H1 (cell line): Measurements from ENCODE around the gene SH3PXD2A. TPM values are rescaled to one million over a fixed set of nuclear protein-coding genes. Genes with fewer than 3 reads are reported as not detected.

ENCODE experiments used
- CTCF ChIA-PET: fragments of 300-600 bp; sonication (Branson Sonifier 250); formaldehyde crosslinking; loops from one replicate; lab custom pipeline; 2021; ENCODE audit not compliant: partially characterized antibody; lab: Charles Lee
- POLR2A ChIA-PET: fragments of 300-600 bp; sonication (Branson Sonifier 250); formaldehyde crosslinking; loops from one replicate; lab custom pipeline; 2021; ENCODE audit warnings: inconsistent platforms; ENCODE audit not compliant: partially characterized antibody; lab: Charles Lee
- DNase-seq, 2 experiments: peaks; one replicate each; pipeline versions ENCODE4 v3.0.0 to v3.0.0-alpha.2; 2010 to 2022; ENCODE audit warnings: low spot score in 2 of 2, low read depth in 1 of 2, mixed read lengths in 1 of 2
- FAIRE-seq: peaks from 2 replicates; lab custom pipeline; 2011; peaks lifted over from hg19 to GRCh38; lab: Jason Lieb, UNC
- H2AFZ ChIP-seq: 2 replicates; pipeline ENCODE4 v1.8.1; 2012; ENCODE audit warnings: low read length, inconsistent platforms
- H2AK5ac ChIP-seq: 2 replicates; pipeline ENCODE4 v1.6.1; 2013; ENCODE audit warnings: low read depth, low read length
- H2BK120ac ChIP-seq: replicated peaks from 2 replicates; pipeline ENCODE3; 2013; ENCODE audit warnings: low read depth, low read length, inconsistent platforms
- H2BK12ac ChIP-seq: 2 replicates; pipeline ENCODE4 v1.6.1; 2013; ENCODE audit warnings: low read depth, low read length
- H2BK15ac ChIP-seq: 2 replicates; pipeline ENCODE4 v1.6.1; 2013; ENCODE audit warnings: low read length
- H2BK20ac ChIP-seq: 2 replicates; pipeline ENCODE4 v1.6.1; 2013; ENCODE audit warnings: low read length
- H2BK5ac ChIP-seq: 2 replicates; pipeline ENCODE4 v1.6.1; 2013; ENCODE audit warnings: low read depth, low read length
- H3K14ac ChIP-seq: 2 replicates; pipeline ENCODE4 v1.6.1; 2013; ENCODE audit warnings: inconsistent platforms; ENCODE audit not compliant: insufficient read length
- H3K18ac ChIP-seq: 2 replicates; pipeline ENCODE4 v1.6.1; 2013; ENCODE audit warnings: low read length; ENCODE audit errors: extremely low read depth
- H3K23ac ChIP-seq: 2 replicates; pipeline ENCODE4 v1.6.1; 2013; ENCODE audit warnings: inconsistent platforms; ENCODE audit not compliant: insufficient read length
- H3K23me2 ChIP-seq: 2 replicates; pipeline ENCODE4 v1.6.1; 2013; ENCODE audit warnings: low read depth, low read length
- H3K27ac ChIP-seq: 2 replicates; pipeline ENCODE4 v1.6.1; 2011; ENCODE audit warnings: low read depth, low read length, inconsistent platforms
- H3K27me3 ChIP-seq, 4 experiments: replicated peaks in 1 of 4; 1 replicate in 1 of 4; 2 replicates in 3 of 4; pipeline versions ENCODE4 v1.6.1 to v1.8.1; 2011 to 2013; ENCODE audit warnings: low read length in 3 of 4, mild to moderate bottlenecking in 3 of 4, inconsistent platforms in 2 of 4, mixed read lengths in 2 of 4, moderate library complexity in 1 of 4; ENCODE audit not compliant: control insufficient read depth in 3 of 4, insufficient read depth in 3 of 4; ENCODE audit errors: extremely low read depth in 1 of 4
- H3K36me3 ChIP-seq, 4 experiments: 2 replicates each; pipeline versions ENCODE4 v1.6.1 to v1.8.1; 2011 to 2013; ENCODE audit warnings: mild to moderate bottlenecking in 4 of 4, low read length in 3 of 4, moderate library complexity in 2 of 4, control low read depth in 1 of 4, inconsistent platforms in 1 of 4; ENCODE audit not compliant: insufficient read depth in 4 of 4, control insufficient read depth in 2 of 4
- H3K4ac ChIP-seq: replicated peaks from 2 replicates; pipeline ENCODE3; 2013; ENCODE audit warnings: low read length, low read depth, mixed read lengths, inconsistent platforms; ENCODE audit not compliant: insufficient read length
- H3K4me1 ChIP-seq, 4 experiments: replicated peaks in 1 of 4; 1 replicate in 1 of 4; 2 replicates in 3 of 4; pipeline versions ENCODE4 v1.6.1 to v1.8.1; 2011 to 2013; ENCODE audit warnings: low read length in 3 of 4, inconsistent platforms in 2 of 4, mixed read lengths in 1 of 4; ENCODE audit not compliant: insufficient read depth in 4 of 4, control insufficient read depth in 3 of 4
- H3K4me2 ChIP-seq, 2 experiments: 2 replicates each; pipeline versions ENCODE4 v1.6.1 to v1.8.1; 2011 to 2013; ENCODE audit warnings: low read depth in 2 of 2, low read length in 2 of 2, control low read depth in 1 of 2, inconsistent platforms in 1 of 2, mild to moderate bottlenecking in 1 of 2; ENCODE audit not compliant: insufficient read depth in 1 of 2
- H3K4me3 ChIP-seq, 4 experiments: fragments of 200-600, 300-600 bp in 1 of 4; sonication (generic), shearing (Covaris generic), sonication (Bioruptor Twin) in 1 of 4; 2 replicates each; pipeline versions ENCODE4 v1.5.1 to v1.8.1; 2011 to 2016; ENCODE audit warnings: low read length in 4 of 4, low read depth in 3 of 4, control low read depth in 2 of 4, inconsistent platforms in 2 of 4, mild to moderate bottlenecking in 2 of 4, mixed read lengths in 1 of 4, moderate library complexity in 1 of 4; ENCODE audit not compliant: insufficient read depth in 2 of 4; ENCODE audit errors: extremely low read depth in 1 of 4
- H3K56ac ChIP-seq: replicated peaks from 2 replicates; pipeline ENCODE3; 2013; ENCODE audit warnings: low read depth, mild to moderate bottlenecking, mixed read lengths, low read length, inconsistent platforms; ENCODE audit not compliant: insufficient read length
- H3K79me1 ChIP-seq: 2 replicates; pipeline ENCODE4 v1.6.1; 2013; ENCODE audit warnings: low read depth, low read length, control low read depth
- H3K79me2 ChIP-seq, 2 experiments: 2 replicates each; pipeline versions ENCODE4 v1.6.1 to v1.8.1; 2012 to 2013; ENCODE audit warnings: low read length in 2 of 2, mild to moderate bottlenecking in 2 of 2, inconsistent platforms in 1 of 2; ENCODE audit not compliant: insufficient read depth in 2 of 2, control insufficient read depth in 1 of 2
- H3K9ac ChIP-seq, 4 experiments: replicated peaks in 1 of 4; 1 replicate in 1 of 4; 2 replicates in 3 of 4; pipeline versions ENCODE4 v1.6.1 to v1.8.1; 2011 to 2013; ENCODE audit warnings: low read depth in 3 of 4, low read length in 3 of 4, control low read depth in 2 of 4, mild to moderate bottlenecking in 2 of 4, moderate library complexity in 2 of 4, inconsistent platforms in 1 of 4; ENCODE audit errors: extremely low read depth in 1 of 4
- H3K9me3 ChIP-seq, 2 experiments: 2 replicates each; pipeline versions ENCODE4 v1.6.1 to v1.8.1; 2012 to 2013; ENCODE audit warnings: mild to moderate bottlenecking in 2 of 2, moderate library complexity in 2 of 2, control low read depth in 1 of 2, inconsistent platforms in 1 of 2, low read depth in 1 of 2, low read length in 1 of 2, mixed read lengths in 1 of 2; ENCODE audit not compliant: insufficient read depth in 2 of 2
- H4K20me1 ChIP-seq, 2 experiments: replicated peaks in 1 of 2; 2 replicates each; pipeline versions ENCODE3 to v1.8.1; 2011 to 2013; ENCODE audit warnings: inconsistent platforms in 2 of 2, low read length in 2 of 2, mild to moderate bottlenecking in 1 of 2; ENCODE audit not compliant: insufficient read depth in 2 of 2, control insufficient read depth in 1 of 2
- H4K5ac ChIP-seq: 2 replicates; pipeline ENCODE4 v1.6.1; 2013; ENCODE audit warnings: low read length, low read depth, mixed read lengths, inconsistent platforms; ENCODE audit not compliant: insufficient read length
- H4K8ac ChIP-seq: 2 replicates; pipeline ENCODE4 v1.8.0; 2013; ENCODE audit warnings: mild to moderate bottlenecking, moderate library complexity, low read length, inconsistent platforms; ENCODE audit not compliant: insufficient read depth; ENCODE audit errors: extremely low read depth
- H4K91ac ChIP-seq: replicated peaks from 2 replicates; pipeline ENCODE3; 2013; ENCODE audit warnings: low read length, mixed read lengths, inconsistent platforms; ENCODE audit not compliant: insufficient read length
- ASH2L ChIP-seq: fragments of 200-600, 300-600 bp; sonication (generic); IDR thresholded peaks from one replicate; pipeline ENCODE4 v1.7.1; 2017; ENCODE audit warnings: low read length
- HDAC2 ChIP-seq, 2 experiments: fragments of 300-600 bp in 1 of 2; sonication (generic) in 1 of 2; IDR thresholded peaks; 2 replicates each; pipeline ENCODE4 v1.6.1; 2011 to 2012; ENCODE audit warnings: low read depth in 2 of 2, low read length in 2 of 2, mild to moderate bottlenecking in 2 of 2, moderate library complexity in 2 of 2, borderline replicate concordance in 1 of 2, inconsistent platforms in 1 of 2
- KDM4A ChIP-seq: IDR thresholded peaks from one replicate; pipeline ENCODE4 v1.7.1; 2012; ENCODE audit warnings: low read depth, mild to moderate bottlenecking, moderate library complexity, low read length, inconsistent platforms; ENCODE audit not compliant: severe bottlenecking
- KDM5A ChIP-seq: fragments of 200-600 bp; IDR thresholded peaks from 2 replicates; pipeline ENCODE4 v1.7.1; 2012; ENCODE audit warnings: mild to moderate bottlenecking, low read length, inconsistent platforms, mixed read lengths
- MAFK ChIP-seq: IDR thresholded peaks from 2 replicates; pipeline ENCODE4 v1.6.1; 2012; ENCODE audit warnings: low read depth, mild to moderate bottlenecking, improper control_type of control experiment, low read length
- POLR2AphosphoS5 ChIP-seq: IDR thresholded peaks from 2 replicates; pipeline ENCODE4 v1.6.1; 2011; ENCODE audit warnings: low read depth, low read length
- RNF2 ChIP-seq: fragments of 200-900, 300-1000 bp; sonication (generic); IDR thresholded peaks from 2 replicates; pipeline ENCODE4 v1.7.1; 2016; ENCODE audit warnings: borderline replicate concordance, low read depth, mild to moderate bottlenecking, antibody characterized with exemption, low read length; ENCODE audit not compliant: poor library complexity, severe bottlenecking; ENCODE audit errors: missing control alignments
- TBP ChIP-seq: IDR thresholded peaks from 2 replicates; pipeline ENCODE4 v1.6.1; 2011; ENCODE audit warnings: low read depth, low read length, improper control_type of control experiment
- WGBS, 2 experiments: shearing (Covaris generic) in 1 of 2; methylation state at CpG; one replicate each; pipeline versions ENCODE4 v1.1.6 to v1.1.7; 2013 to 2015; ENCODE audit warnings: low lambda C conversion rate in 2 of 2, mixed read lengths in 2 of 2, inconsistent platforms in 1 of 2, low coverage in 1 of 2, missing lambda C conversion rate in 1 of 2; ENCODE audit not compliant: insufficient replicate concordance in 2 of 2, insufficient coverage in 1 of 2, insufficient read length in 1 of 2; ENCODE audit errors: extremely low coverage in 1 of 2, missing lambda C conversion rate in 1 of 2; 5-methylcytosine and 5-hydroxymethylcytosine counted together
- polyA plus RNA-seq, 7 experiments: library from polyadenylated mRNA; depleted of rRNA in 3 of 7; stranded (reverse) in 5 of 7; unstranded in 2 of 7; fragments of >200 nt in 5 of 7; fragments of 200-250 nt in 2 of 7; gene quantifications; 1 replicate in 5 of 7; 2 replicates in 1 of 7; 4 replicates in 1 of 7; pipeline versions ENCODE4 v1.2.1 to v1.2.3, GENCODE V29; 2011 to 2013; ENCODE audit warnings: missing spikeins in 2 of 7, mixed read lengths in 2 of 7
- total RNA-seq: library from RNA; stranded (reverse); fragmentation: NEBNext Ultra II Directional; extraction: Animal tissue kit (Norgen Biotek cat#: 25700); gene quantifications from 2 replicates; pipeline ENCODE4 v1.2.1, GENCODE V29; 2021
- TF ChIP-seq, protein P1 (sequence below), 3 experiments: IDR thresholded peaks; 1 replicate in 2 of 3; 2 replicates in 1 of 3; pipeline versions ENCODE4 v1.5.1 to v1.6.1; 2011; ENCODE audit warnings: low read length in 3 of 3, mild to moderate bottlenecking in 3 of 3, inconsistent platforms in 2 of 3, low read depth in 1 of 3, moderate library complexity in 1 of 3; ENCODE audit not compliant: insufficient read depth in 1 of 3; ENCODE audit errors: control extremely low read depth in 1 of 3
- TF ChIP-seq, protein P2 (sequence below): IDR thresholded peaks from 2 replicates; pipeline ENCODE4 v1.6.1; 2012; ENCODE audit warnings: inconsistent platforms

Gene SH3PXD2A
- total and polyA plus RNA-seq, 2 of the 8 experiments (the other 6 are each of a cell fraction or from before 2014, with no cell fraction given), result 5.4 to 16.3 TPM

DNA sequence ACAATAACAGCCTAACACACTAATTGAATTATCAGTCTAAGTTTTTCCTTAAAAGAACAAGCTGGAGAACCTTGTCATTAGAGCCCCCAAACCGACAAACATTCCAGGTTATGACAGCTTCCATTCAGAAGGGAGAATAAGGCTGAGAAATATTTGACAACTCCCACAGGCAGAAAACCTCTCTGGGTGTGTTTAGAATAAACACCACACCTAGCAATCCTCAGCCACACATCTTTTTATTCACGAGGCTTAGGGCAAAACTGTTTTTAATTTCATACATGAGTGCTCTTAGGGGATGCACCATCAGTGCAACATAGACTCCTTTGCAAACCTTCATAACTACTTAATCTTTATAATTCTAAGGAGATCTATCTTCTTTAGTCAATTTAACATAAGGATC, 38.4 kb upstream of the SH3PXD2A start:
- Histone ChIP-seq H2AK5ac (no peak overlapping the region), H3K23ac (no peak overlapping the region), H3K9me3 (no peaks in the 10 kb centered on the region), H3K14ac (no peak overlapping the region), H2BK12ac (no peak overlapping the region), H2BK15ac (no peak overlapping the region), H2BK20ac (no peak overlapping the region), H3K4me2 (no peak overlapping the region), H3K79me2 (no peaks in the 10 kb centered on the region), H4K20me1 (no peaks in the 10 kb centered on the region), H3K27me3 (no peaks in the 10 kb centered on the region), H4K5ac (no peak overlapping the region), H3K4me3 (no peak overlapping the region), H3K18ac (no peak overlapping the region), H3K36me3 (peaks cover 0 to 2% (median 0%) of the 10 kb centered on the region in 4 experiments; a peak in 3 of 8 replicates), H2BK120ac (no peak overlapping the region), H4K91ac (no peak overlapping the region), H3K56ac (no peak overlapping the region), H3K23me2 (no peaks in the 10 kb centered on the region), H4K8ac (no peak overlapping the region), H3K4me1 (no peaks in the 10 kb centered on the region; a peak in 1 of 7 replicates), H2AFZ (no peak overlapping the region), H3K4ac (no peak overlapping the region), H2BK5ac (no peak overlapping the region), H3K79me1 (no peaks in the 10 kb centered on the region), H3K9ac (no peak overlapping the region), H3K27ac (no peak overlapping the region)
- CTCF ChIA-PET, result interaction anchor here (0.9 to 1.8 kb wide), 5 partner anchors 9 to 182 kb away, joined by 3 to 7 read pairs (median 5); no protein-coding TSS in a partner anchor
- no peak for DNase-seq
- POLR2A ChIA-PET, result no interaction called here
- 84% methylated on average over 2 of the region's 2 CpGs; no CpG with 5 or more reads in 1 of the 2 experiments for WGBS, 2 experiments
- no peak for FAIRE-seq
- TF ChIP-seq, protein P1, sequence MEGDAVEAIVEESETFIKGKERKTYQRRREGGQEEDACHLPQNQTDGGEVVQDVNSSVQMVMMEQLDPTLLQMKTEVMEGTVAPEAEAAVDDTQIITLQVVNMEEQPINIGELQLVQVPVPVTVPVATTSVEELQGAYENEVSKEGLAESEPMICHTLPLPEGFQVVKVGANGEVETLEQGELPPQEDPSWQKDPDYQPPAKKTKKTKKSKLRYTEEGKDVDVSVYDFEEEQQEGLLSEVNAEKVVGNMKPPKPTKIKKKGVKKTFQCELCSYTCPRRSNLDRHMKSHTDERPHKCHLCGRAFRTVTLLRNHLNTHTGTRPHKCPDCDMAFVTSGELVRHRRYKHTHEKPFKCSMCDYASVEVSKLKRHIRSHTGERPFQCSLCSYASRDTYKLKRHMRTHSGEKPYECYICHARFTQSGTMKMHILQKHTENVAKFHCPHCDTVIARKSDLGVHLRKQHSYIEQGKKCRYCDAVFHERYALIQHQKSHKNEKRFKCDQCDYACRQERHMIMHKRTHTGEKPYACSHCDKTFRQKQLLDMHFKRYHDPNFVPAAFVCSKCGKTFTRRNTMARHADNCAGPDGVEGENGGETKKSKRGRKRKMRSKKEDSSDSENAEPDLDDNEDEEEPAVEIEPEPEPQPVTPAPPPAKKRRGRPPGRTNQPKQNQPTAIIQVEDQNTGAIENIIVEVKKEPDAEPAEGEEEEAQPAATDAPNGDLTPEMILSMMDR (IDR thresholded peaks at IDR 0.05; ENCODE audit: control extremely low read depth in 1 of 3, insufficient read depth in 1 of 3, low read depth in 1 of 3, low read length in 3 of 3), result no peak
- TF ChIP-seq MAFK (no peak), KDM4A (no peak), HDAC2 (IDR thresholded peaks at IDR 0.05; ENCODE audit: borderline replicate concordance in 1 of 2, low read depth in 2 of 2, low read length in 2 of 2) (no peak), TBP (no peak), RNF2 (no peak), KDM5A (no peak), POLR2AphosphoS5 (no peak), ASH2L (no peak)
- TF ChIP-seq, protein P2, sequence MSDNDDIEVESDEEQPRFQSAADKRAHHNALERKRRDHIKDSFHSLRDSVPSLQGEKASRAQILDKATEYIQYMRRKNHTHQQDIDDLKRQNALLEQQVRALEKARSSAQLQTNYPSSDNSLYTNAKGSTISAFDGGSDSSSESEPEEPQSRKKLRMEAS, result no peak
